HG03575 (cell line): ENCODE data around the gene HMX2.

Source experiments
- ATAC-seq: cut with Tn5 transposase; IDR thresholded peaks from one replicate; pipeline ENCODE4 v1.9.1; 2021; ENCODE audit not compliant: unreplicated experiment, insufficient number of reproducible peaks, low FRiP score; ENCODE audit errors: extremely low read depth

The HMX2 gene

GRCh38 chr10:123147635-123148413 lies at the start of gene HMX2:
Gene HMX2, plus strand, starts transcription at chr10:123148136. Its CDS starts 243 bp downstream, at chr10:123148379.
- ATAC-seq, result no peak

DNA sequence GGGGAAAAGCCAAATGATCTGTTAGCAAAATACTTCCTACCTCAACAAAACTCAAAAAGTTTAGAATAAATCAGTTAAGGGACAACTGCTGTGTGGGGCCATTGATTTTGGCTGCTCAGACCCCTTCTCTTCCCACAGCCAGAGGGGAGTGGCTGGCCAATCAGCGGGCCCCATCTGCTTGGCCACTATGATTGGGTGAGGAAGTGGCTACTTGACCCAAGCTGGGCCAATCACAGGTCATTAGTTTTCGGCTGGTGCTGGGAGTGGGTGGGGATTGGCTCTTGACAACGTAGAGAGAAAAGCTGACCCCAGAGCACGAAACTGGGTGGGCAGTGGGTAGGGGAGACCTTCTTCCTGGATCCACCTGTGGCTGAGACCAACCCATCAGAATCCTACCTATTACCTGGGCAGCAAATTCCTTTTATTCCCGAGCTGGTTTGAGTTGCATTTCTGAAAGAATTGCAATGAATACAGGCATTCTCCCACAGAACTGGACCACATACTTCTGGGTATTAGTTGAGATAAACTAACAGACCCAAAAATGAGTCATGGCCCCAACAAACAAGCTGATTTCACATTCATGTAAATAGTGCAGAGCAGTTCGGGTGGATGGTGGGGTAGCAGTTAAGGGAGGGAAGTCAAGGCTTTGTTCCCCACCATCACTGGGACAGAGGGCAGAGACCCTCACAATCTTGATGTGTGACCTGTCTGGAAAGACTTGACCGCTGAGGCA lies 47.7 kb upstream of the HMX2 start:
- ATAC-seq, result no peak

- no peak for ATAC-seq
These were observed 46.1 kb upstream of the HMX2 start for GRCh38 chr10:123101872-123102271.

- ATAC-seq, result no peak
These were observed 45.3 kb upstream of the HMX2 start for GRCh38 chr10:123102673-123103072.

- no peak for ATAC-seq
These were observed 44.0 kb upstream of the HMX2 start for GRCh38 chr10:123103944-123104343.

GRCh38 chr10:123109466-123109865 lies 38.5 kb upstream of the HMX2 start:
- no peak for ATAC-seq

- ATAC-seq, result no peak
These were observed 30.1 kb upstream of the HMX2 start for GRCh38 chr10:123117644-123118417.

DNA sequence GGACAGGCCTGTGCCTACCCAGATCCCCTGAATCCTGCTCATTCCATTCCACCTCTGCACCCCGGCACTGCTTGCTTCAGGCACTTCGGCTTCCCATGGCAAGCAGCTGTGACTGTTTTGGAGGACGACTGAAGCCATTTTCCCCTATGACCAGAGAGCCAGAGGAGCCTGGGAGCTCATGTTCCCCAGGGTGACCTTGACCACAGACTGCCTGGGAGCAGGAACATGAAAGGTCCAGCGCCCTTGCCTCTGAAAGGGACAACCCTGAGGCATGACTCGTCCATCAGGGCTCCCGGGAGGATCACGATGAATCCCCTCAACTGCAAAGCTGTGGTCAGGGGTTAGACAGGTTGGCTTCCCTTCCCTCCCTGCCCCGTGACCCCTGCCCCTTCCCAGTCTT lies 28.9 kb upstream of the HMX2 start:
- ATAC-seq, result no peak

DNA sequence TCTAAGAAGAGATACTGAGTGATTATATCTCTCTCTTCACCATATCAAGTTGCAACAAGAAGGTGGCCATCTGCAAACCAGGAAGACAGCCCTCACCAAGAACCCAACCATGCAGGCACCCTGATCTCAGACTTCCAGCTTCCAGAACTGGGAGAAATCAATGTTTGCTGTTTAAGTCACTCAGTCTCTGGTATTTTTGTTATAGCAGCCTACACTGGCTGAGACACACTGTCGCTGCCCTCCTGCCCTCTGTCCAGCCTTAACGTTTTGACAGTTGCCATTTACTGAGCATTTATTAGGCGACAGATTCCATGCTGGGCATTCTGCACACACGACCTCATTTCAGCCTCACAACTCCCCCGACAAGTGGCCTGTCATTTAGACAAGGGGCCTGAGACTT lies 21.7 kb upstream of the HMX2 start:
- ATAC-seq, result no peak

- no peak for ATAC-seq
These were observed 18.2 kb upstream of the HMX2 start for GRCh38 chr10:123129618-123130271.

GRCh38 chr10:123132576-123133477 lies 15.1 kb upstream of the HMX2 start:
- no peak for ATAC-seq

DNA sequence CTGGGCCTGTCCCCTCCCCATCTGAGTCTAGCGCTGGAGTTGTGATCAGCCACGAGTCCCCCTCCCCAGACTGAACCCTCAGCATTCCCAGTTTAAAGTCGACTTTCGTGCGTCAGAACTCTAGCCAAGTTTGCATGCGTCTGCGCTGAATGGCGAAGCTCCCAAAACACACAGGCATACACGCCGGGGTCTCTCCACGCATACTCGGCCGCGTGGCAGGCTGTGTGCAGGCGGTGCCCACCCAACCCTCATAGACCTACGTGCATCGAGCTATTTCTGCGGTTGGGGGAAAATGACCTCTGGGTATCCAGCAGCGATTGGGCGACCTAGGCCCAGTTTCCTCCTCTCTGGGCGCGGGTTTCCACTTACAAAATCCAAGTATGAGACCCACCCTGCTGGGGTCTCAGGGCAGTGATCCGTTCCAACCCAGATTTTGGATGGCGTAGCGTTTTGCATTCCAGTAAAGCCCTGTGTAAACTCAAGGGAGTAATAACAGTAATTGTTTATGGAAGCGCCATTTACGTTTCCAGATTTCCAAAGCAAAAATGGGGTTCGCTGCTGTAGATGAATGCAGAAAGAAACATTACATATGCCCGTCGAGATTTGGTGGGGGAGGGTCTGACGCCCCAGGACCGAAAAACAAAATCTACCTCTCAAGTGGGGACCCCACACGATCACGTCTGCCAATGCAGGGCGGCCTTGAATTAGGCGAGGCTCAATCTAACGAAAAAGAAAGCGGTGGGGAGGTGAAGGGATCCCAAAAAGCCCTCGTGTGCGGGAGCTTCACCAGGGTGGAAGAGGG lies 14.2 kb upstream of the HMX2 start:
- ATAC-seq, result no peak

DNA sequence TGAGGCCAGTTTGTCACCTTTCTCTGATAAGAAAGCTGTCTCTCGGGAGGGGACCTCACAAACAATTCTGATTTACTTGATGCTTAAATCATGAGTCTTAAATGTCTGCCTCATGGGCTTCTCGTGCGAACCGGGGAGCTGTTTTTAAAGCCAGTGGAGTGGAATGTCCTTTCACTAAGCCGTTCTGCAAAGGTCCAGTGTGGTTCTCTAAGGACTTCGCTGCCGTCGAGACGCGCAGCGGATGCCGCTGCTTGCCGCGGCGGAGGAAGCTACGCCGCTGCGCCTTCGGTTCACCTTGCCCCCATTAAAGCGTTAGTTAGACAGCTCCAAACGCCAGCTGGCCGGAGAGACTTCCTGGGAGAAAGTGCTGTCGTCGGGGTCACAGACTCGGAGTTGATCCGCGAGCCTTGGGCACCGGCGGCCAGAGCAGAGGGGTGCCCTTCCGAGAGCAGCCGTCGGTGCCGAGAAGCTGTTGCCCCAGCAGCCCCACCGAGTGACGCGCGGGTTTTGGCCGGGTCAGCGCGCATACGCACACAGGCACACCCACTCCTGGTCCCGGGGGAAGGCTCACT lies 13.5 kb upstream of the HMX2 start:
- no peak for ATAC-seq

DNA sequence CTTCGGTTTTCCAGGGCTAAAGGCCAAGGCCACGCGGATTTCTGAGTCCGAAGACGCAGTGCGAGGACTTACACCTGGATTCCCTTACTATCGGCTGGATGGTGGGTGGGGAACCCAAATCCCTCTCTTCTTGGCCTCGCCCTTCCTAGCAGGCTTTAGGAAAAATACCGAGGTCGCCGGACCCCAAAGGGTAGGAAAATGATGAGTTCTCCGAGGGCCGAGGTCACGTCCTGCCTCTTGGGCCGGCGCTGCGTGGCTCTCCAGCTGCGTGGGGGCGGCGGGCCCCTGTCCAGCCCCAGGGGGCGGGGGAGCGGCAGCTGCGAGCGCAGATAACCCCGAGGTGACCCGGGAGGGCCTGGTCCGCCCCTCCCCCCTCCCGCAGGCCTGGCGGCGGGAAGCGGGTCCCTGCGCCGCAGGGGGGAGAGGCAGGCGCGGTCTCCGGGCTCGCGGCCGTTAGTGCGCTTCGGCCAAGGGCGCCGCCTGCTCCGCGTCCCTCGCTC lies 13.0 kb upstream of the HMX2 start:
- no peak for ATAC-seq

- no peak for ATAC-seq
These were observed 12.4 kb upstream of the HMX2 start, which contains the start of gene HMX3 for GRCh38 chr10:123135415-123136141. Gene HMX3, plus strand, starts transcription at chr10:123135970. Its CDS starts 81 bp downstream, at chr10:123136051.

- no peak for ATAC-seq
These were observed 11.6 kb upstream of the HMX2 start for GRCh38 chr10:123136221-123136805.
